Stomach (tissue), 4 donors: ENCODE data around the gene CCDC51.

ENCODE experiments used
- EP300 ChIP-seq: sonication (generic); formaldehyde crosslinking; IDR thresholded peaks from one replicate; pipeline ENCODE4 v1.6.1; 2017; ENCODE audit warnings: antibody characterized with exemption
- POLR2A ChIP-seq, 4 donors: fragments of 450-650 bp; IDR thresholded peaks; one replicate each; pipeline ENCODE4 v1.6.1; 2016; ENCODE audit warnings: antibody characterized with exemption in 4 of 4, control low read depth in 2 of 4, mild to moderate bottlenecking in 1 of 4, moderate library complexity in 1 of 4
- POLR2AphosphoS5 ChIP-seq, 3 donors: sonication (generic); formaldehyde crosslinking; IDR thresholded peaks; one replicate each; pipeline ENCODE4 v1.6.1; 2016; ENCODE audit warnings: antibody characterized with exemption in 3 of 3
- TF ChIP-seq, protein P1 (sequence below), 7 experiments: fragments of 450-650 bp in 4 of 7; fragments of 200-600 bp in 3 of 7; sonication (generic) in 3 of 7; IDR thresholded peaks; one replicate each; pipeline ENCODE4 v1.5.1; 2016 to 2019; ENCODE audit warnings: antibody characterized with exemption in 7 of 7, control low read depth in 2 of 7, mild to moderate bottlenecking in 1 of 7

DNA sequence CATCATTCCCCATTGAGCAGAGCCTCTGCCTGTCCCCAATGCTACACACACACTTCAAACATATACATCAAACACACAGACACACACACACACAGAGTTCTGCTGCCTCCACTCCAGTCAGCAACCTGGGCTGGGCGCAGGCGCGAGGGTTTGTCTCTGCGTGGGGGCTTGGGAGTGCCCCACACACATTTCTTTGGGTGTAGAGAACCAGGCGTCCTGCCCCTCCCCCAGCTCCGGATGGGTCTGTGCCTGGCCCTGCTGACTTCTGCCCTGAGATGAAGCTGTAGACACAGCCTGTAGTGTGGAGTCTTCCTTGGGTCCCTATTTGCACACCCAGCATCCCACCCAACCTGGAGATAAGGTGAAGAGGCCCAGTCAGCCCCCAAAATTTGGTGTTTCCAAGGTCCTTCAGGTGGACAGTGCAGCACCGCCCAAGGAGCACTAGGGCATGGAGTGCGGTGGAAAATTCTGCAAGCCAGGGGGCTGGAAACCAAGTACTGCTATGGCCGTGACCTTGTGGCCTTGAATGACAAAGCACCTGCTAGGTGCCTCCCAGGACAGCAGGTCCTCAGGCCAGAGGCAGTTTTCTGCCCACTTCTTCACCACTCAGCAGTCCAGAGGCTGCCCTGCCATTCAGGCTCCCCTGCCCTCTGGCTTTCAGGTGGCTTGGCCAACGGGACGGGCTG is 41.1 kb downstream of the CCDC51 start:
- TF ChIP-seq, protein P1, sequence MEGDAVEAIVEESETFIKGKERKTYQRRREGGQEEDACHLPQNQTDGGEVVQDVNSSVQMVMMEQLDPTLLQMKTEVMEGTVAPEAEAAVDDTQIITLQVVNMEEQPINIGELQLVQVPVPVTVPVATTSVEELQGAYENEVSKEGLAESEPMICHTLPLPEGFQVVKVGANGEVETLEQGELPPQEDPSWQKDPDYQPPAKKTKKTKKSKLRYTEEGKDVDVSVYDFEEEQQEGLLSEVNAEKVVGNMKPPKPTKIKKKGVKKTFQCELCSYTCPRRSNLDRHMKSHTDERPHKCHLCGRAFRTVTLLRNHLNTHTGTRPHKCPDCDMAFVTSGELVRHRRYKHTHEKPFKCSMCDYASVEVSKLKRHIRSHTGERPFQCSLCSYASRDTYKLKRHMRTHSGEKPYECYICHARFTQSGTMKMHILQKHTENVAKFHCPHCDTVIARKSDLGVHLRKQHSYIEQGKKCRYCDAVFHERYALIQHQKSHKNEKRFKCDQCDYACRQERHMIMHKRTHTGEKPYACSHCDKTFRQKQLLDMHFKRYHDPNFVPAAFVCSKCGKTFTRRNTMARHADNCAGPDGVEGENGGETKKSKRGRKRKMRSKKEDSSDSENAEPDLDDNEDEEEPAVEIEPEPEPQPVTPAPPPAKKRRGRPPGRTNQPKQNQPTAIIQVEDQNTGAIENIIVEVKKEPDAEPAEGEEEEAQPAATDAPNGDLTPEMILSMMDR (IDR thresholded peaks at IDR 0.05): no peak
- no peak for TF ChIP-seq POLR2A (IDR thresholded peaks at IDR 0.05)
- no peak for TF ChIP-seq POLR2AphosphoS5 (IDR thresholded peaks at IDR 0.05)
- no peak for TF ChIP-seq EP300
